Endometrial microvascular endothelial cells (primary cell): ENCODE data around the gene HHIPL2. TPM values are rescaled to one million over a fixed set of nuclear protein-coding genes. Genes with fewer than 3 reads are reported as not detected.
"Not testable (repeated sequence)": the region's sequence is repeated elsewhere in the genome, so short reads cannot be mapped to it uniquely, and the experiment has no call there.

Source experiments
- in situ Hi-C: cut with HindIII; loops from 2 replicates; pipeline ENCODE4 v1.10.0; 2017; ENCODE audit warnings: low sequenced_read_pairs, low pct_unique_long_range_greater_than_20kb; ENCODE audit errors: inconsistent ontology term
- total RNA-seq: library from RNA; depleted of rRNA; stranded (reverse); fragments of >200 nt; gene quantifications from one replicate; pipeline ENCODE4 v1.2.3, GENCODE V29; 2015; ENCODE audit errors: inconsistent ontology term

Gene HHIPL2
- total RNA-seq, 1 donor from 2014 or later = not detected

DNA sequence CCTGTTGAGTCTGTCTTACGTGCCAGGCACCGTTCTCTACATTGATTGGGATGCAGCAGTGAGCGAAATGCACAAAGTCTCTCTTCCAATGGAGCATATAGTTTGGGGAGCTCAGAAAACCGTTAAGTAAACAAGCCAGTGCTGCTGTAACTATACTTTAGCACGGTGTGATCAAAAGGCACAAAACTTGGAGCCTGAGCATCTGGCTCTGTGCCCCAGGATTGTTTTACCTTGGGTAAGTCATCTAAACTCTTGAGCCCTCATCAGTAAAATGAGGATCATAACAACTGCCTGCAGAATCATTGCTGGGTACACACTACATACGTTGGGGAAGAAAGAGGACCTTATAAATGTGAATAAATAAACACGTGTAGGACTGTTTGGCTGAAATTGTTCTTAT lies 1.8 kb downstream of the HHIPL2 start:
- in situ Hi-C loops = no loop called here

DNA sequence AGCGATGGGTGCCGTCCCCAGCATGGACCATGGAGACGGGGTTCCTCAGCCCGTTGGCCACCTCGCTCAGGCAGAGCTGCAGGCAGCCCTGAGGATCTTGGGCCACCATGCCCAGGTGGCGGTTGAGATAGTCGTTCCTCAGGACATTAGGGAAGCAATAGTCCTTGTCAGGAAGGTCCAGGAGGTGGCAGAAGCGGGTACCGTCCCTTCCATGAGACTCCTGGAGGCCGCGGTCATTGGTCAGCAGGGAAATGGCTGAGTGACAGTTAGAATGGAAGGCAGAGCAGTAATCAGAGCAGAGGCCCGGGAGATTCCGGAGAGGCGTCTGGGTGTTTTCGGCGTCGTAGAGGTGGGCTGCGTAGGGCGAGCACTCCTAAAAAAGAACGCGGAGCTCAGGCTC lies 4.1 kb downstream of the HHIPL2 start:
- in situ Hi-C loops = no loop called here

DNA sequence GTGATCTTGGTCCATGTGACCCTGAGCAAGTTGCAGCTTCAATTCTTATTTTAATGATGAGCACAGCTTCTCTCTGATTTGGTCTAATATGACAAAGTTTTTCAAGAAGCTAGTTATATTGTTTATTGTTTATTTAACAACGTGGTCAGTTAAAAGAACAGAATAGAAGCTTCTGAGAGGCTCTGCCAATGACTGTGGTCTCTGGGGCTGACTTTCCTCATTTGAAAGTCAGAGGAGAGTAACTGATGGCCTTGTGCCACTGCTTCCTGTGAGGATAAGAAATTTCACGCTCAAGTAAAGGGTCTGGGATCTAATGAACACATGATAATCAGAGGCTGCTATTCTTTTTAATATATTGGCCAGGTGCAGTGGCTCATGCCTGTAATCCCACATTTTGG lies 7.3 kb downstream of the HHIPL2 start:
- in situ Hi-C loops = no loop called here

DNA sequence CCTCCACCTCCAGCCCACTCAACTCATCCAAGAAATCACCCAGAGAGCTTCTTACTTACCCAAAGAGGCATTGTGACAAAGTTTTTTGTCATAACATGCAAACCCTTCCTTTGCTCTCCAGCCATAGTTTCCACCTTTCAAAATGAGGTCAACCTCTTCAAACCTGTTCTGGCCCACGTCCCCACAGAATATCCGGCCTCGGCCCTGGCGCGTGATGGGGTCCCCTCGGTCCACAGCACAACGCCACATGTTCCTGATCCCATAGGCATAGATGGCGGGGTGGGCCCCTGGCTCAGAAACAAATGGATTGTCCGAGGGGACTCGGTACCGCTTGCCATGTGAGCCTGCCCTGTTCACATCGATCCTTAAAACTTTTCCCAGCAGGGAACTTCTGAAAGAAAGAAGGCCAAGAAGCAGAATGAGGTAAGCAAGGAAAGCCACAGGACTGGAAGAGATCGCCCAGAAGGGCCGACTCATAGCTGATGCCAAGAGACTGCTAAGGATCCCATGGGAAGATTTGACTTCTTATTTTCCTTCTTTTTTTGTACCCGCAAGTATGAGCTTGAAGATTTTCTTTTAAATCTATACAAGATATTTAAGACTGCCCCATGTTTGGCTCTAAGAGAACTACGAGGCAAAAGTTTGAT lies 7.8 kb downstream of the HHIPL2 start:
- in situ Hi-C loops = no loop called here

DNA sequence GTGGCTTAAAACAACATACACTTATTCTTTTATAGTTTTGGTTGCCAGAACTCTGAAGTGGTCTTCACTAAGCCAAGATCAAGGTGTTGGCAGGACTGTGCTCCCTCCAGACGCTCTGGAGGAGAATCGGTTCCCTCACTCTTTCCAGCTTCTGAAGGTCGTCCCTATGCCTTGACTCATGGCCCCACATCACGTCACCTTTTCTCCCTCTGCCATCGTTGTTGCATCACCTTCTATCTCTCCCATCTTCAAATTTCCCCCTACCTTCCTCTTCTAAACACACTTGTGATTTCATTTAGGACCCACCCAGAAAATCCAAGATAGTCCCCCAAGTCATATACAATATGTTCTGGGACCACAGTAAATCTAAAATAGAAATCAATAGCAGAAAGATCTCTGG lies 12.4 kb downstream of the HHIPL2 start:
- in situ Hi-C loops = no loop called here

DNA sequence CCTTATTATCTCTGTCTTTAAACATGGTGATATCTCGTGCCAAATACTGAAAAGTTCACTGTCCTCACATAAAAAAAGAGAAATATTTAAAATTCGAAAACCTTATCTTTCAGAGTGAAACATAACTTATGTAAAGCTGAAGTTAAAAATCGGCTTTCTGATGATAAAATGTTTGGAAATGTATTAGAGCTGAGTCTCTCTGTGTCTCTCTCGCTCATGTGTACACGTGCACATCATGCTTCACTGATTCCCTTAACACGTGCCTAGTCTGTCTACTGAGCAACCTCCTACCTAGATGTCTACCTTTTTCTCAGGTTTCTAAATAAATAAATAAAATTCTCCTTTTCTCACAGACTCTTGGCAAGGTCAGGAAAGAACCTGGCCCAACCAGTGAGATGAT lies 17.1 kb downstream of the HHIPL2 start:
- in situ Hi-C loops = no loop called here

DNA sequence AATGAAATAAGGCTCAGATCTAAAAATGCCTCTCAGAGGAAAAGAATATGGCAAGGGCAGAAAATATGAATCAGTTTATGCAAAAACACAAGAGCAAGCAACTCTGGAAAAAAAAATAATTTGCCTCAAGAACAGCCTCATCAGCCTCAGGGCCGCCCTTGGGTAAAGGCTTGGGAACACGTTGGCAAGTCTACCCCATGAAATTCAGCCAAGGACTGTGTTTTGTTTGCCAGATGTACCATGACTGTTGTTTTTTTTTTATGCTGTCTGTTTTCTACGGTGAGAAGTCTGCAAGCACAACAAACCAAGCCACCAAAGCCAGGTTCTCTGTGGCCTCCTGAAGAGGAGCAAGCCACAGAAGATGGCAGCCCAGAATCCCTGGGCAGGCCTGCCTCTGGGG lies 18.0 kb downstream of the HHIPL2 start:
- in situ Hi-C loops = no loop called here

DNA sequence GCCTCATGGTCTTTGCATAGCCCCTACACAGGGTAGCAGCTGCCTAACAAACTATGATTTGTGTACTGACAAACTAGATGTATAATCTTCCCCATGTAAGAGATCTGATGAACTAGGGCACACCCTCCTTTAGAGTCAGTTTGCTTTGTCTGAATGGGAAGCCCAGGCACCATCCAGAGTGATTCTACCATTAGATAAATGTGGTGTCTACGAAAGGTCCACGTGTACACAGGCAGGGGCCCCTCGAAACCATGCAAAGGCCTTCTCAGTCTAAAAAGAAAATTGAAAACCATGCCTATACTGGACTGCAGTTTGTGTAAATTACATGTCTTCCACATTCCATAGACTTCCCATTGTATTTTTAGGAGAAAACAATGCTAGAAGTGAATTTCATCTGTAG lies 18.7 kb downstream of the HHIPL2 start:
- in situ Hi-C loops = no loop called here

DNA sequence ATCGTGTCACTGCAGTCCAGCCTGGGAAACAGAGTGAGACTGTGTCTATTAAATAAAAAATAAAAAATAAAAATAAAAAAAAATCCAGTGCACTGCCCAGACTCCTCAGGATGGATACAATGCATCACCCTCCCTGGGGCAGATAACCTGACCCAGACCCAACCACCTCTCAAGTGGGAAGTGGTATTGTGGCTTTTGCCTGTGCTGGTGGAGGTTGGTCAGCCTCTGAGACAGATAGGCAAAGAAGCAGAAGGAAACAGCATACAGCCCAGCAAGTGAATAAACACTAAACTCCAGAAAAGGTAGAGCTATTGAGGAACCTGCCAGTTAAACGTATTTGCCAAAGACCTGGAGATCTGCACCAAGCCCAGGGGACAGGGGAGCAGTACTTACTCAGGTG lies 22.0 kb downstream of the HHIPL2 start:
- in situ Hi-C loops = no loop called here

DNA sequence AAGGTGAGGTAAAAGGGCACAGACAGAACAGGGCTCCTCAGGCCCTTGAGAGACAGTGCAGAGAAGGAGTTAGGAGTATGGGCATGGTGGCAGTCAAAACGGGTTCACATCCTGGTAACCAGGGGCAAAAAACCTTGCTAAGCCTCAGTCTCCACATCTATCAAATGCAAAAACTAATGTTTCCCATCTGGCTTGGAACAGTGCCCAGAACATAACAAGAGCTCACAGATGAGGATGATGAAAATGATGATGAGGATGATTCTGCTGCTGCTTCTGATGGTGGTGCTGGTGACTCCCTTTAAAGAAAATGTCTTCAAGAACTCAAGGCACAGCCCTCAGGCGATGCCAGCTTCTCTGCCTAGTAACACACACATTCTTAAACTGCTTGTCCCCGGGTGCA lies 24.1 kb downstream of the HHIPL2 start:
- in situ Hi-C loops = no loop called here

DNA sequence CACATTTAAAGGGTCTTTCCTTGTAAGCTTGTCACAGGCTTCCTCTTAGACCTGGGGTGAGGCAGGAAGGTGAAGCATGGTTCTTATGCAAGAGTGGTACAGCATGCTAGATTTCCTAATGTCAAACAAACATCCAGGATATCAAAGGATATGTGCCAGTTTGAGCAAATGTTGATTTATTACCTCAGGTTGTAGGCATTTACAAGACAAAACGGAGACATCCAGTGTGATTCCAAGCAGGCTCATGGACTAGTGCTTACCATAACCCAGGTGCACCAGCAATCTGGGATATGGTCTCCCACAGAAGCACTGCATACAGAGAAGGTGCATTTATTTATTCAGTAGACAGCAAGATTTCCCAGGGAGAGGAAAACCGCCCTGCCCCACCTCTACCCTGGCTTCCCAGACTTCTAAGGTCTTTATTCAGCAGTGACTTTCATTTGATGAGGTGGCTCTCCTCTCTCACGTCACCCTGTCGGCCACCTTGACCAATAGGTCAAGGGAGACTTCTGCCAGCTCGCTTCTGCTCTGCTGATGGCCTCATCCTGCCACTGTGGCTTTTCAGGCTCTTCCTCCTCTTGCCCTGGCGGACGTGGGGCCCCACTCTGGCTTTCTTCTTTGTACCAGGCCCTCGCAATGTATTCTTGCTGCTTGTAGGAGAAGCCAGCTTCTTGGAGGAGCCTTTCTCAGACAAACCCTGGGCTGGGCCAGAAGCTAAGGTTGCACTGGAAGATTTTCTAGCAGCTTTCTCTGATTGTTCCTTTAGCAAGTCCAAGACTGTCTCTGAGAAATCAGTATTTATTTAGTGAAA lies 25.6 kb downstream of the HHIPL2 start:
- in situ Hi-C loops = no loop called here

DNA sequence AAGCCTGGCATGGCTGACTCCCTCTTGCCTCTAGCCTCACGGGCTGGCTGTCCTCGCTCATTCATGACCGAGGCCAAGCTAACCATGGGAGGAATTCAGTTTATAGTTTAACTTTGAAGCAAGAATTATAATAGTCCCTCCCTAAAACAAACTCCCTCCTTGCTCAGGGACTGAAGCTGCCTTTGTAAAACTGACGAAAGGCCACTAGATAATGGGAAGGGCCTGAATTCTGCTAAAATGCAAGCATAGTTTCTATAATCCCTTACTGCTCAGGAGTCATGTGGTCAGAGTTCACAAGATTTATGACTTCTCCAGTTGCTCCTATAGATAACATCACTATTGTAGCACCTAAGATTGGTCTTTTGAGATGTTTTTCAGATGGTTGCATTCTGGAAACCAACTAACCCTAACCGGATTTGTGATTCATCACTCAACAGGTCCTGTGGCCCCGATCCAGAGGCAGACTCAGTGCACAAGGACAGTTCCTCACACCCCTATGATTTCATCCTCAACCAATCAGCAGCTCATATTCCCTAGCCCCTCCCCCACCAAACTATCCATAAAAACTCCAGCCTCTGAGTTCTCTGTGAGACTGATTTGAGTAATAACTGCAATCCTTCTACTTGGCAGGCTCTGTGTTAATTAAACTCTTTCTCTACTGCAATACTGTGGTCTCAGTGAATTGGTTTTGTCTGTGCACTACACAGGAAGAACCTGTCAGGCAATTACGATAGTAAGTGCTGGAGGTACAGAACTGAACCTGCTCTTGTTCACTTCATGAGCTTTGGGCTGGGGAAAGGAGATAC lies 26.4 kb downstream of the HHIPL2 start:
- in situ Hi-C loops = no loop called here

DNA sequence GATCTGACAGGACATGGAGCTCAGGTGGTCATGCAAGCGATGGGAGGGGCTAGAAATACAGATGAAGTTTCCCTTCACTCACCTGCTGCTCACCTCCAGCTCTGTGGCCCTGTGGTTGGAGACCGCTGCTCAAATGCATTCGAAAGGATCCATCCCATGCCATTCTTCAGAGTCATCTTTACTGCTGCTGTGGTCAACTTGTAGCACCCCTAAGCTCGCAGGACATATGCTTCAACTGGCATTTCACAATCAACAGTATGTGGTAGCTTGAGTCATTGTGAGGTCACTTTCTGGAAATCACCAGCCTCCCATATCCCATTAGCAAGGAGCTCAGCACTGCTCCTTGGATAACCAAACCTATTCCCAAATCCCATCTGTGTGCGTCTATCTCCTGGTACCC lies 58.4 kb downstream of the HHIPL2 start:
- in situ Hi-C loops = not testable (repeated sequence)

DNA sequence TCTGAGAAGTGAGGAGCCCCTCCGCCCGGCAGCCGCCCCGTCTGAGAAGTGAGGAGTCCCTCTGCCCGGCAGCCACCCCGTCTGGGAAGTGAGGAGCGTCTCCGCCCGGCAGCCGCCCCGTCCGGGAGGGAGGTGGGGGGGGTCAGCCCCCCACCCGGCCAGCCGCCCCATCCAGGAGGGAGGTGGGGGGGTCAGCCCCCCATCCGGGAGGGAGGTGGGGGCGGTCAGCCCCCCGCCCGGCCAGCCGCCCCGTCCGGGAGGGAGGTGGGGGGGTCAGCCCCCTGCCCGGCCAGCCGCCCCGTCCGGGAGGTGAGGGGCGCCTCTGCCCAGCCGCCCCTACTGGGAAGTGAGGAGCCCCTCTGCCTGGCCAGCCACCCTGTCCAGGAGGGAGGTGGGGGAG lies 60.1 kb downstream of the HHIPL2 start:
- in situ Hi-C loops = not testable (repeated sequence)

DNA sequence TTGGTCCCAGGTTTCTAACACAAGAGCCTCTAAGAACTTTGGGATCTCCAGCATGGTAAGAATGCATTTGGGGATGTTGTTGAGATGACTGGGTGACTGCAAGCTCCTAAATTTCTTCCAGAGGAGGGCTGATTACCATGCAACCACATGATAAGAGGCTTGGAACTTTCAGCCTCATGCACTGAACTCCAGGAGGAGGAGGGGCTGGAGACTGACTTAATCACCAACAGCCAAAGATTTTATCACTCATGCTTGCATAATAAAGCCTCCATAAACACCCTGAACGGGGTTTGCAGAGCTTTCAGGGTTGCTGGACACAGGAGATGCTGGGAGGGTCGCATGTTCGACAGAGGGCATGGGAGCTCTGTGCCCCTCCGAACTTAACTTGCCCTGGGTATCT lies 63.9 kb downstream of the HHIPL2 start:
- in situ Hi-C loops = not testable (repeated sequence)

DNA sequence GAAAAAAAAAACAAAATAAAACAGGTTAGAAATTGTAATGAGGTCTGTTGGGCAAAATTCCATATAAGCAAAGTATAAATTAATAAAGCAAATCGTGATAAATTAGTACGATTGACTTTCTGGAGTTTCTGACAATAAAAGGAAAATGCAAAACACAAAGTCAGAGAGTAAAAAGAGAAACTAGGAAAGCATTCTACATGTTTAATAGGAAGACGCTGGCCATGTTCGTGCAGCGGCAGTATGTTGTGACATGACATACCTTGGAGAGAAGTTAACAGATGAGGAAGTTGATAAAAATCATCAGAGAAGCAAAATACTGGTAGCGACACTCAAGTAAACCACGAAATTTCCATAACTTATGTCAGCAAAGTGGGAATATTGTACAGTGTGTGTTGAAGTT lies 68.3 kb downstream of the HHIPL2 start:
- in situ Hi-C loops = not testable (repeated sequence)

DNA sequence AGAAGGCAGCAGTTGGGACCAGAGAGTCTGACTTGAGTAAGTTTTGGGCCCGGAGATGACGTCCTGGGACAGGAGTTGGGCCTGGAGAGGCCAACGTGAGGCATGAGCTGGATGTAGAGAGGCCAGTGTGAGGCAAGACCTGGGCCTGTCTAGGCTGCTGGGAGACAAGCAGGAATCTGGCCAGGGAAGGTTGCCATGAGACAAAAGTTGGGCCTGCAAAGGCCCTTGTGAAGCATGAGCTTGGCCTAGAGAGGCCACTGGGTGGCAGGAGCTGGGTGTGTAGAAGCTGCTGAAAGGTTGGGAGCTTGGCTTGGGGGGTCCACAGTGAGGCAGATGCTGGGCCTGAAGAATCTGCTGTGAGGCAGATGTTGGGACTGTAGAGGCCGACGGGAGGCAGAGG lies 71.5 kb downstream of the HHIPL2 start:
- in situ Hi-C loops = not testable (repeated sequence)

DNA sequence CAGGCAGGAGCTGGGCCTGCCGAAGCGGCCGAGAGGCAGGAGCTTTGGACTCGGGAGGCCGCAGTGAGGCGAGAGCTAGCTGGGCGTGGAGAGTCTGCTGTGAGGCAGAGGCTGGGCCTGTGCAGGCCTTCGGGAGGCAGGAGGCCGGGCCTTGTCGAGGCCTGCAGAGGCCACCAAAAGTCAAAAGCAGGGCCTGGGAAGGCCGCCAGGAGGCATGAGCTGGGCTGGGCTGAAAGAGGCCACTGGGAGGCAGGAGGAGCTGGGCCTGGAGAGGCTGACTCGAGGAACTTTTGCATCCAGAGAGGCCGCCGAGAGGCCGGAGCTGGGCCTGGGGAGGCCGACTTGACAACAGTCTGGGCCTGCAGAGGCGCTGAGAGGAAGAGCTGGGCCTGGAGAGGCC lies 74.2 kb downstream of the HHIPL2 start:
- in situ Hi-C loops = not testable (repeated sequence)

DNA sequence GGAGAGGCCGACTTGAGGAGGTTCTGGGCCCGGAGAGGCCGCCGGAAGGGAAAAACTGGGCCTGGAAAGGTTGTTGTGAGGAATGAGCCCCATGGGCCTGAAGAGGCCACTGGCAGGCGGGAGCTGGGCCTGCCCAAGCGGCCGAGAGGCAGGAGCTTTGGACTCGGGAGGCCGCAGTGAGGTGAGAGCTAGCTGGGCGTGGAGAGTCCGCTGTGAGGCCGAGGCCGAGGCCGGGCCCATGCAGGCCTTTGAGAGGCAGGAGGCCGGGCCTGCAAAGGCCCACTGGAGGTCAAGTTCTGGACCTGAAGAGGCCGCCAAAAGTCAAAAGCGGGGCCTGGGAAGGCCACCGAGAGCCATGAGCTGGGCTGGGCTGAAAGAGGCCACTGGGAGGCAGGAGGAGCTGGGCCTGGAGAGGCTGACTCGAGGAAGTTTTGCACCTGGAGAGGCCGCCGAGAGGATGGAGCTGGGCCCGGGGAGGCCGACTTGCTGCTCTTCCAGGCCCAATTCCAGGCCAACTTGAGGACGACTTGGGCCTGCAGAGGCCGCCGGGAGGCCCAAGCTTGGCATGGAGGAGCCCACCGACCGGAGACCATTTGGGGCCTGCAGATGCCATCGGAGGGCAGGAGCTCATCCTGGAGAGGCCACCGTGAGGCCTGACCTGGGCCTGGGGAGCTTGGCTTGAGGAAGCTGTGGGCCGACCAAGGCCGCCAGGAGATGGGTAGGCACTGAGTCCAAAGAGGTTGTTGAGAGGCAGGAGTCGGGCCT lies 74.9 kb downstream of the HHIPL2 start:
- in situ Hi-C loops = not testable (repeated sequence)
